K562 (cell line): ENCODE results near the gene PPP2R2D. TPM values are rescaled to one million over a fixed set of nuclear protein-coding genes. Genes with fewer than 3 reads are reported as not detected.
A peak's percentile ranks its signal among the peaks of the same experiment; 100 is the strongest.

Experiments
- JUND ChIP-seq, 2 experiments: IDR thresholded peaks; 2 replicates in 1 of 2; 3 replicates in 1 of 2; pipeline ENCODE4 v1.6.1; 2011; ENCODE audit warnings: borderline replicate concordance in 2 of 2, low read depth in 2 of 2, low read length in 2 of 2, improper control_type of control experiment in 1 of 2, missing biosample characterization in 1 of 2, missing genetic modification characterization in 1 of 2, missing genetic modification reagents in 1 of 2
- L3MBTL2 ChIP-seq: fragments of 450-650 bp; IDR thresholded peaks from 2 replicates; pipeline ENCODE4 v1.6.1; 2016; ENCODE audit warnings: mild to moderate bottlenecking, moderate library complexity
- PHF20 ChIP-seq: fragments of 450-650 bp; IDR thresholded peaks from 2 replicates; pipeline ENCODE4 v1.6.1; 2018; ENCODE audit not compliant: partially characterized antibody
- RBBP5 ChIP-seq: fragments of 200-600 bp; sonication (generic); IDR thresholded peaks from 2 replicates; pipeline ENCODE4 v1.6.1; 2012; ENCODE audit warnings: borderline replicate concordance, mild to moderate bottlenecking, low read length, control low read depth, inconsistent platforms; ENCODE audit not compliant: insufficient read depth, poor library complexity, severe bottlenecking
- UBTF ChIP-seq, 2 experiments: IDR thresholded peaks; 2 replicates each; pipeline ENCODE4 v1.6.1; 2012; ENCODE audit warnings: improper control_type of control experiment in 2 of 2, low read depth in 2 of 2, low read length in 2 of 2, borderline replicate concordance in 1 of 2
- polyA plus RNA-seq, 8 experiments: library from polyadenylated mRNA; depleted of rRNA in 4 of 8; stranded (reverse) in 5 of 8; unstranded in 3 of 8; fragments of >200 nt; fragmentation: Nextera tagmentation in 2 of 8; fragmentation: Illumina TruSeq in 1 of 8; extraction: Ambion mirVana in 2 of 8; extraction: Trizol in 1 of 8; gene quantifications; 2 replicates each; pipeline versions ENCODE4 v1.2.1 to v1.2.3, GENCODE V29; 2011 to 2014; ENCODE audit warnings: inconsistent platforms in 1 of 8, missing spikeins in 1 of 8
- total RNA-seq, 7 experiments: library from RNA; depleted of rRNA in 6 of 7; stranded (reverse); fragments of >200 nt in 6 of 7; fragmentation: Illumina TruSeq in 2 of 7; extraction: Trizol in 2 of 7; gene quantifications; 2 replicates each; pipeline versions ENCODE4 v1.2.1 to v1.2.3, GENCODE V29; 2011 to 2021; ENCODE audit warnings: low replicate concordance in 1 of 7
- TF ChIP-seq, protein P1 (sequence below), 2 experiments: fragments of 450-650 bp; formaldehyde crosslinking in 1 of 2; IDR thresholded peaks; 2 replicates each; pipeline versions ENCODE4 v1.4.0 to v1.6.1; 2014 to 2020; ENCODE audit warnings: mild to moderate bottlenecking in 2 of 2, borderline replicate concordance in 1 of 2, low read depth in 1 of 2
- TF ChIP-seq, protein P2 (sequence below), 3 experiments: IDR thresholded peaks in 2 of 3; conservative IDR thresholded peaks in 1 of 3; 2 replicates each; pipeline ENCODE4 v1.5.1; 2011 to 2012; ENCODE audit warnings: low read length in 3 of 3, mild to moderate bottlenecking in 3 of 3, control low read depth in 2 of 3, improper control_type of control experiment in 1 of 3, inconsistent platforms in 1 of 3, low read depth in 1 of 3, mixed read lengths in 1 of 3, moderate library complexity in 1 of 3; ENCODE audit not compliant: insufficient read depth in 2 of 3
- TF ChIP-seq, protein P3 (sequence below): sonication (generic); formaldehyde crosslinking; IDR thresholded peaks from 2 replicates; pipeline ENCODE4 v1.8.0; 2022; ENCODE audit warnings: missing genetic modification reagents, mild to moderate bottlenecking, moderate library complexity, borderline replicate concordance

PPP2R2D gene
- total and polyA plus RNA-seq, 9 of the 15 experiments (the other 6 are each of a cell fraction or from before 2014, with no cell fraction given), result 1.9 to 37.0 (median 26.8) TPM

DNA sequence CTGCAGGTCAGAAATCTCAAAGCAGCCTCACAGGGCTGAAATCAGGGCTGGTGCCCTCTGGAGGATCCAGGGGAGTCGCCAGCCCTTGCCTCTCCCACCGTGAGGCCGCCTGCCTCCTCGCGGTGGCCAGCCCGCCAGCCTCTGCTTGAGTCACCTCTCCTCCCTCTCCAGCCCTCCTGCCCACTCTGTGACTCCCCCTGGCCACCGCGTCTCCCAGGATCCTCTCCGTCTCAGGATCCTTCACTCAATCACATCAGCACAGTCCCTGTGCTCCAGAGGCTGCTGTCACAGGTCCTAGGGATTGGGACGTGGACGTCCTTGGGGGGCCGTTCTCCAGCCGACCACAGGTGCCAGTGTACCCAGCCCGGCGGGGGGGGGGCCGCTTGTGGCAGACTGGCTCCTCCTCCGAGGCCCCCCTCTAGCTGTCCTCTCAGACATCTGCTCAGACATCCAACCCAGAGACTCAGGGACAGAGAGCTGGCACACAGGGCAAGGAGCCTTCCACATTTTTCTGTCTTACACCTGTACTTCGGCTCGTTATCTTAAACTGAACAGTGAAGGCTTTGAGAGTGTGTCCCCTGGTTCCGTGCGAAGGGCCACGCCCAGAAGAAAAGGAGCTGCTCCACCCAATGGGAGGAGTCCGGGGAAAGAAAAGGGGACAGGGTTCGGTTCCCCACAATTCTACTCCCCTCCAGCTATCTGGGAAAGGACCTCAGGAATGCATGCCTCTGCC is 9.4 kb upstream of the PPP2R2D start (continued):
- TF ChIP-seq, protein P1, sequence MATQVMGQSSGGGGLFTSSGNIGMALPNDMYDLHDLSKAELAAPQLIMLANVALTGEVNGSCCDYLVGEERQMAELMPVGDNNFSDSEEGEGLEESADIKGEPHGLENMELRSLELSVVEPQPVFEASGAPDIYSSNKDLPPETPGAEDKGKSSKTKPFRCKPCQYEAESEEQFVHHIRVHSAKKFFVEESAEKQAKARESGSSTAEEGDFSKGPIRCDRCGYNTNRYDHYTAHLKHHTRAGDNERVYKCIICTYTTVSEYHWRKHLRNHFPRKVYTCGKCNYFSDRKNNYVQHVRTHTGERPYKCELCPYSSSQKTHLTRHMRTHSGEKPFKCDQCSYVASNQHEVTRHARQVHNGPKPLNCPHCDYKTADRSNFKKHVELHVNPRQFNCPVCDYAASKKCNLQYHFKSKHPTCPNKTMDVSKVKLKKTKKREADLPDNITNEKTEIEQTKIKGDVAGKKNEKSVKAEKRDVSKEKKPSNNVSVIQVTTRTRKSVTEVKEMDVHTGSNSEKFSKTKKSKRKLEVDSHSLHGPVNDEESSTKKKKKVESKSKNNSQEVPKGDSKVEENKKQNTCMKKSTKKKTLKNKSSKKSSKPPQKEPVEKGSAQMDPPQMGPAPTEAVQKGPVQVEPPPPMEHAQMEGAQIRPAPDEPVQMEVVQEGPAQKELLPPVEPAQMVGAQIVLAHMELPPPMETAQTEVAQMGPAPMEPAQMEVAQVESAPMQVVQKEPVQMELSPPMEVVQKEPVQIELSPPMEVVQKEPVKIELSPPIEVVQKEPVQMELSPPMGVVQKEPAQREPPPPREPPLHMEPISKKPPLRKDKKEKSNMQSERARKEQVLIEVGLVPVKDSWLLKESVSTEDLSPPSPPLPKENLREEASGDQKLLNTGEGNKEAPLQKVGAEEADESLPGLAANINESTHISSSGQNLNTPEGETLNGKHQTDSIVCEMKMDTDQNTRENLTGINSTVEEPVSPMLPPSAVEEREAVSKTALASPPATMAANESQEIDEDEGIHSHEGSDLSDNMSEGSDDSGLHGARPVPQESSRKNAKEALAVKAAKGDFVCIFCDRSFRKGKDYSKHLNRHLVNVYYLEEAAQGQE (IDR thresholded peaks at IDR 0.05; ENCODE audit: borderline replicate concordance), result peak; percentile 25; the same call in 1 of the 2 replicates
- TF ChIP-seq, protein P1 (CRISPR knock-in tag; IDR thresholded peaks at IDR 0.05; ENCODE audit: low read depth), result no peak
- peak; percentile 57 for TF ChIP-seq L3MBTL2
- TF ChIP-seq PHF20, result no peak
- TF ChIP-seq RBBP5, result no peak
- TF ChIP-seq UBTF (IDR thresholded peaks at IDR 0.05; ENCODE audit: borderline replicate concordance in 1 of 2, low read depth in 2 of 2, low read length in 2 of 2), result 0 out of 4 replicates have a peak, but pooled peaks of 1 of the 2 experiments have one; percentile 37
- TF ChIP-seq, protein P2, sequence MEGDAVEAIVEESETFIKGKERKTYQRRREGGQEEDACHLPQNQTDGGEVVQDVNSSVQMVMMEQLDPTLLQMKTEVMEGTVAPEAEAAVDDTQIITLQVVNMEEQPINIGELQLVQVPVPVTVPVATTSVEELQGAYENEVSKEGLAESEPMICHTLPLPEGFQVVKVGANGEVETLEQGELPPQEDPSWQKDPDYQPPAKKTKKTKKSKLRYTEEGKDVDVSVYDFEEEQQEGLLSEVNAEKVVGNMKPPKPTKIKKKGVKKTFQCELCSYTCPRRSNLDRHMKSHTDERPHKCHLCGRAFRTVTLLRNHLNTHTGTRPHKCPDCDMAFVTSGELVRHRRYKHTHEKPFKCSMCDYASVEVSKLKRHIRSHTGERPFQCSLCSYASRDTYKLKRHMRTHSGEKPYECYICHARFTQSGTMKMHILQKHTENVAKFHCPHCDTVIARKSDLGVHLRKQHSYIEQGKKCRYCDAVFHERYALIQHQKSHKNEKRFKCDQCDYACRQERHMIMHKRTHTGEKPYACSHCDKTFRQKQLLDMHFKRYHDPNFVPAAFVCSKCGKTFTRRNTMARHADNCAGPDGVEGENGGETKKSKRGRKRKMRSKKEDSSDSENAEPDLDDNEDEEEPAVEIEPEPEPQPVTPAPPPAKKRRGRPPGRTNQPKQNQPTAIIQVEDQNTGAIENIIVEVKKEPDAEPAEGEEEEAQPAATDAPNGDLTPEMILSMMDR (IDR thresholded peaks at IDR 0.05 in 2 of 3, conservative IDR thresholded peaks at IDR 0.05 in 1 of 3; ENCODE audit: insufficient read depth in 2 of 3, low read depth in 1 of 3, low read length in 3 of 3), result peak; percentile 30 to 88 (median 68); a peak in 5 of 6 replicates
- TF ChIP-seq JUND (IDR thresholded peaks at IDR 0.05; ENCODE audit: borderline replicate concordance, low read depth, low read length), result peak; percentile 41; the same call in 1 of the 2 replicates
- no peak for TF ChIP-seq JUND (tag; IDR thresholded peaks at IDR 0.05; ENCODE audit: borderline replicate concordance, low read depth, low read length)
- TF ChIP-seq, protein P3, sequence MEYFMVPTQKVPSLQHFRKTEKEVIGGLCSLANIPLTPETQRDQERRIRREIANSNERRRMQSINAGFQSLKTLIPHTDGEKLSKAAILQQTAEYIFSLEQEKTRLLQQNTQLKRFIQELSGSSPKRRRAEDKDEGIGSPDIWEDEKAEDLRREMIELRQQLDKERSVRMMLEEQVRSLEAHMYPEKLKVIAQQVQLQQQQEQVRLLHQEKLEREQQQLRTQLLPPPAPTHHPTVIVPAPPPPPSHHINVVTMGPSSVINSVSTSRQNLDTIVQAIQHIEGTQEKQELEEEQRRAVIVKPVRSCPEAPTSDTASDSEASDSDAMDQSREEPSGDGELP, result 0 out of 2 replicates have a peak, but pooled peaks have one; percentile 32
